Stimulated activated CD8-positive, alpha-beta memory T cell treated with anti-CD3 and anti-CD28 coated beads, Interleukin-15, amount 100 ng/mL, for 4 hours (primary cell): ENCODE data around the gene CHRM5.

Experiments used
- DNase-seq, 2 donors: peaks; one replicate each; pipeline ENCODE4 v3.0.0-alpha.2; 2020; ENCODE audit warnings: low read depth in 2 of 2

The CHRM5 gene

GRCh38 chr15:33968224-33968623, at the start of gene CHRM5:
TSS of gene CHRM5 (plus strand) at chr15:33968497. CDS start at chr15:34062718, 94,221 bp downstream.
- no peak for DNase-seq

DNA sequence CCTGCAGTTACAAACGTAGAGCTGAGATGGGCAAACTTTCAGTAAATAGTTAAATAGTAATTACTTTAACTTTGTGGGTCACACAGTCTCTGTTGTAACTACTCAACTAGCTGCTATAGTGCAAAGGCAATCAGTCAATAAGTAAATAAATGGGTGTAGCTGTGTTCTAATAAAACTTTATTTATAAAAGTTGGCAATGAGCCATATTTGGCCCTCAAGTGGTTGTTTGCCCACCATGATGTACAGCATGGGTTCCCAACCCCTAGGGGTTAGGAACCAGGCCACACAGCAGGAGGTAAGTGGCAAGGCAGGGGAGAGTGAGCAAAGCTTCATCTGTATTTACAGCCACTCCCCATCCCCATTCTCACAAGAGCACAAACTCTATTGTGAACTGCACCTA, 44.9 kb upstream of the CHRM5 start:
- DNase-seq: no peak

DNA sequence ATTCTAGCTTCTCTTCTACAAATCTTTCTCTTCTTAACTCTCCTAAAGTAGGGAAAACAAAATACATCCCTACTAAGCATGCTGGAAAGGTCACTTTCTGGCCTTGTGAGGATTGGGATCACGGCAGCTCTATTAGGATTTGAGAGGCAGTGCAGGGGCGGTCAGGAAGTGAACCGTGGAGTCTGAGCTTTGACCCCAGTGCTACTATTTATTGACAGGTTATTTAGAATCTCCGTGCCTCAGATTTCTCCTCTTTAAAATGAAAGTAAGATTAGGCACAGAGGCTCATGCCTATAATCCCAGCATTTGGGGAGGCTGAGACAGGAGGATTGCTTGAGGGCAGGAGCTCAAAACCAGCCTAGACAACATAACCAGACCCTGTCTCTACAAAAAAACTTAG, 42.0 kb upstream of the CHRM5 start:
- DNase-seq: no peak

GRCh38 chr15:33932734-33933133, 35.6 kb upstream of the CHRM5 start:
- DNase-seq: no peak

DNA sequence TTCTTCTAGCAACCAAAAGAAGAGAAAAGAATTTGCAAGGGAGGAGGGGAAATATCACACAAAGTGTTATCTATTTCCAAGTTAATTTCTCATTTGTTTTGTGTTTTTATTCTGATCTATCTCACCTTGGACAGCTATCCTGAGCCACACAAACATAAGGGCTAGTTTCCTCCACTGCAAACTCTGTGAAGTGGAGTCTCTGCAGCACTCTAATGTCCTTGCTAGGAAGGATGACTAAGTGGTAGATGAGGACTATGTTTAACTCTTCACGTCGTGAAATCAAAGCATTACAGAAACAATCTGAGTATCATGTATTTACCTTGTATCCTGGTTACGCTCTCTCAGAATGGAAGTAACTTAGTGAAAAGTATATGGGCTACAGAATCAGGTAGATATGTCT, 33.9 kb upstream of the CHRM5 start:
- no peak for DNase-seq

DNA sequence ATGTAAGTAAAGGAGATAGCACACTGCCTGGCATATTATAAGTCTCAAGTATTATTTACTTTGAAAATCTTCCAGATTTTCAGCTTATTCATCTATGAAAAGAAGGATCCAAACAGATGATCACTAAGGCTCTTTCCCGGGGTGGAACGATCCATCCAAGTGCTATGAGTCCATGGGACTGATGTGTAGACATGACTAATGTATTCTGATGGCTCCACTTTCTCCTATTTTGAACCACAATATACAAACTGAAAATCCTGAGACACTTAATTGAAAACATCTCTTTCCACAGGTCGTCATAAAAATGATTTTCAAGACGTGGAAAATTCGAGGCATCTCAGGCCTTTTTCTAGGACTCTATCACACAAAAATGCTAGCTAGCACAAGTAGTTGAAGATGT, 33.4 kb upstream of the CHRM5 start:
- DNase-seq: no peak

DNA sequence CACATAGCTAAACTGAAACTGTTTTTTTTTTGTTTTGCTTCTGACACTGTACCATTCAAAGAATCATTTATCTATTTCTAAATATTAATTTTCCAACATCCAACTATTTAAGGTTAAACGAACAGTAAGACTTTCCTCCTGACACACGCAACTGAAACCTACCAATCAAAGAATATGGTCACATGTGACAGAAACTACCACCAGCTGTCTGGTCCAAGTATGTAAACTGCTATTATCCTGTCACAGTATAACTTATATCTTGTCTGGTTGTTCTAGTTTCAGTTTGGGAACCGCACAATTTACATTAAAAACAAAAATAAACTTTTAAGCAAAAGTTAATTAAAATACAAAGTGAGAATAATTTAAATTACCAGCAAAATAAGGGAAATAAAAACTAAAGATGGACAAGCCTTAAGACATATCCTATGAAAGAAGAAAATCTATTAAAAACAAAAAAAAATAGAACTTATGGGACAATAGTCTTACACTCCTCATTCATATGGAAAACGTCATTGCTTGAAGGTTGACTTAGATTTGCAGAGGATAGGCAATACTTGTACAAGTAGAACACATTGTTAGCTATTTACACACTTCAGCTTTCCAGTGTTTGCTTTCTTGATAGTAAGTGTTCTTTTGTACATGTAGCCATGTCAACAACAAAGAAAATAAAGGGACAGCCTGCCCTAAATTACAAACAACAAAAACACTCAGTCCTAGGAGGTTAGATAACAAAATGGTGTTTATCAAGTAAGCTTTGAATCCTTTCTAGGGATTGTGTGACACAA, 26.8 kb upstream of the CHRM5 start:
- DNase-seq: no peak

GRCh38 chr15:33946152-33946551, 22.1 kb upstream of the CHRM5 start:
- no peak for DNase-seq

DNA sequence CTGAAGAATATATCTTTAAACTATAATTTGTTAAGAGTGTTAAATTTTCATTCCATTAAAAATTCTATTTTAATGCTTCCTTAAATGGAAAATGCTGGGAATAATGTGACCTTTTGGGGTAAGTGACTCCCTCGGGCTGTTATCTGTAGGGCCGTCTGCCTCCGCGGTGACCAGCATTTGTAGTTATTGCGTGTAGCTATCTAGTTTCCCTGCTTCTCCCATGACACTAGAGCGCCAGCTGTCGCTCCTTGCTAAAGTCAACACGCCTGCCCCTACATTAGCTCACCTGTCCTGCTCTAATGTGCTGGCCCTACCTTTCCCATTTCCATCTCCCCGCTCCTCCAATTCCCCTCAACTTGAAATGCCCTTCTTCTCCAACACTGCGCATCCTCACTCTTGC, 12.4 kb upstream of the CHRM5 start:
- no peak for DNase-seq

- DNase-seq: no peak
These were observed 11.9 kb upstream of the CHRM5 start for GRCh38 chr15:33956397-33956796.

DNA sequence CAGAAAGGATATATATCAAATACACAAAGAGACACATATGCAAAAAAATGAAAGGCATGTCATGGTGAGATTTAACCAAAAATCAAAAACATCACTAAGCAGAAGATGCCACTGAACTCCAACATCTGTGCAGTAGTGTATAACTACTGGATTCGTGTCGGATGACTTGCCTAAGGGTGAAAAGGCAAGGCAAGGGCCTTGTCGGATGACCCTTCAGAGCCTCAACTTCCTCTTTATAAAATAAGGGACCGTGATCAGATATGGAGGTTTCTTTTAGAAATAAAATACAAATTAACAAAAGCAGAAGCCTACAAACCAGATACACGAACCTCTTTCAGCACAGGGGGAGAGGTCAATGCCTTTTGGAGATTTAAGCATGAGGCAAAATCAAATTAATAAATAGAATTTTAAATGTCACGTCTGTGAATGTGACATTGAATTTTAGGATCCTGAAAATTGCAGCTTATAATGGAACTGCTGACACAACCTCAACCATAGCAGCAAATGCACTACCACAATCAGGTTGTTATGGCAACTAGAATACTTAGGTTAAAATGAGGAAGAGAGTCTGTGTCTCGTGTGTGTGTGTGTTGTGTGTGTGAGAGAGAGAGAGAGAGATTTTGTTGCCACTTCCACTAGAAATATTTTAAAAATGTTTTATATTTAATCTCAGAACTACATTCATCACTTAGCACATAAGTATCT, 8.3 kb upstream of the CHRM5 start:
- no peak for DNase-seq

GRCh38 chr15:33960549-33960935, 7.8 kb upstream of the CHRM5 start:
- DNase-seq: no peak

GRCh38 chr15:33963831-33964664, 4.2 kb upstream of the CHRM5 start:
- DNase-seq: no peak

GRCh38 chr15:33964665-33965040, 3.6 kb upstream of the CHRM5 start:
- DNase-seq: no peak

GRCh38 chr15:33968821-33969220, 524 bp downstream of the CHRM5 start:
- DNase-seq: no peak

DNA sequence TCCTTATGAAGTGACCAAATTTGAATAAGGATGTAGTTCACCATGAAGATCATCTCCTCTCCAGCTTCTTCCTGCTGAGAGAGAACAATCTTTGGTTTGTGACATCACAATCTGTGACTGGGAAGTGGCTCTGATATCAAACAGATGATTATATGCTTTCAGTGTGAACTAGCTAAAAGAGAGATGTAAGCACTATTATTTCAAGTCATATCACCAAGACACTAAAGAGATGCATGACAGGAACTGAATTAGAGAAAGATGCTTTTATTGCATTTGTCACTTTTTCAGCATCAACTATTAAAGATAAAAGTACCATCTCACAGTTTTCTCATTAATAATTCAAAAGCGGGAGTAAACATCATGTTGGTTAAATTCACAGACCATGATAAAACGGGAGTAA, 3.5 kb downstream of the CHRM5 start:
- no peak for DNase-seq

GRCh38 chr15:33975022-33975565, 6.8 kb downstream of the CHRM5 start:
- no peak for DNase-seq

GRCh38 chr15:33980159-33980558, 11.9 kb downstream of the CHRM5 start:
- no peak for DNase-seq

- no peak for DNase-seq
These were observed 14.2 kb downstream of the CHRM5 start for GRCh38 chr15:33982516-33982915.

DNA sequence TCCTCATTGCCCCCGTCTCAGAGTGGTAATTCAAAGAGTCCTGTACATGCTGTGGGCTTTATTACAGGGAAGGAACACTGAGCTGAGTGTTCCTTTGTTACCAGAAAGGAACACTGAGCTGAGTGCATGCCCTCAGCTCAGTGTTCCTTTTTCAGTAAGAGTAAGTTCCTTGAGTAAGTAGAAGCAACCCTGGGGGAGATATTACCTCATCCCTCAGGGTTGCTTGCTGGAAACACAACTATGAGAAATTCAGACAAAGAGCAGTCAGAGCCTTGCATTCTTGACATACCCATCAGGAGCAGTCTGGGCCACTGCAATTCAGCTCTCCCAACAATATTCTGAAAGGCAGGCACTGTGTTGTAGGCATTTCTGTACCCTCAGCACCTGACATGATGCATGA, 17.0 kb downstream of the CHRM5 start:
- DNase-seq: no peak

DNA sequence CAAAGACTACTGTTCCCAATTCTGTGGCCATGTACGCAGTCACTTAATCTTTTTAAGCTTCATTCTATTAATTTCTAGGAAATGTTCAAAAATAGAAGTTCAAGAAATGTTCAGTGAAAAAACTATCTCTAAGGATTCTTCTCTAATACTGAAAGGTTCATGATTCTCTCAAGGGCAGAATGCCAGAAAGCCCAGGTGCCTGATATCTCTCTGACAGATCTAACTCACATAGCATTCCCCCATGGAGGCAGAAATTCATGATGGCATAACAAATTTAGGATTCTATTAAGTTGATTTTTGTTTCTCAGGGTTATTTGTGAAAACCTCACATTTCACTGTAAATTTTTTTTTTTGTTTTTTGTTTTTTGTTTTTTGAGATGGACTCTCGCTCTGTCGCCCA, 17.5 kb downstream of the CHRM5 start:
- no peak for DNase-seq

DNA sequence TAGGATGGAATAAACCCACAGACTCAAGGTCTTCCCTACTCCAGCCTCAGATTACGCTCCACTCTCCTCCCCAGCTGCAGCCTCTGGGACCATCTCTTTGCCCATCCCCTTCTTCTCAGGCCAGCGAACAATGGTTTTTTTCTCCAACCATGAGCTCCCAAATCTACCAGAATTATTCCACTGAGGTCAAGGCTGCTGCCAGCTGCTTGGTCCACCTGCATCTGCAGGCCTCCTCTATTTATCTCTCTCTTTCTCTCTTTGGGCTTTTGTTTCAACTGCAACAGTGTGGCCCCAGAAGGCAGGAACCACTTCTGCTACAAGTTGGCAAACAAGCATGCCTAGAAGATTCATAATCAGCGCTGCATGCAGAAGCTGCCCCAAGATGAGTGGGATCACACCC, 19.1 kb downstream of the CHRM5 start:
- DNase-seq: no peak
